ENCODE data around the gene TARBP2. TPM values are rescaled to one million over a fixed set of nuclear protein-coding genes. Genes with fewer than 3 reads are reported as not detected.

Gene TARBP2
- total RNA-seq, 1 experiment from 2014 or later: 82.0 TPM

DNA sequence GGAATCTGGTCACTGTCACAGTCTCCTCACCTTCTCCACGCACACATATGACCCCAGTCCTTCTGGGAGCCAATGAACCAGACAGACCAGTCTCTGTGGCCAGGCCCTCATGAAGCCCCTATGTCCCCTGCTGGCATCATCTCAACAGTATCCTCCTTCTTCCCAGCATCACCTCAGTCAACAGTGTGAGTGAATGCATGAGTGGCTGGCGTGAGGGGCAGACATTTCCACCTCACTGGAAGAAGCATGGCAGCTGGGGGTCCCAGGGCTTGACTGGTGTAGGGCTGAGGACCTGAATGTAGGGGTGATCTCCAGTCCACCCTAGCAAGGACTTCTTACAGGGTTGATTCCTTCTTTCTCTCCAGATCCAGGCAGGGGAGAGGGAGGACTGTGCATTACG is 3.6 kb upstream of the TARBP2 start:
- DNase-seq: no peak
- CTCF ChIA-PET: no interaction called here

DNA sequence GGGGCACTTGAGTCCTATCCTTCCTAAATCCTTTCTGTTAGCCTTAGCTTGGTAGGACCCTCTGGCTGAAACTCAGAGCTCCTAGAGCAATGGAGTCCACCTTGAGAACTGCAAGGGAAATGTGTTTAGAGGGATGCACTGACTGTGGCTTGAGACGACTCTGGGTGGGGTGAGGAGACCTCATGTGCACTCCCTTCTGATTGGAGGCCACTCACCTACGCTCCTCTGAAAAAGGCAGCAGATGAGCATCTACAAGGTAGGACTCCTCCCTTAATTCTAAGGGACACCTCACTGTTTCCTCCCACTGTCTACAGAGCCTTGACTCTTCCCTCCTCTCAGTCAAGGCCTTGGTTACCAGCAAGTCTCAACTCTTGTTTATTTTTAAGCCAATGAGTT is 2.9 kb upstream of the TARBP2 start:
- no peaks in the 10 kb centered on the region for H3F3A ChIP-seq (ENCODE audit: low read length, unreplicated experiment)
- no peaks in the 10 kb centered on the region for H3K27me3 ChIP-seq (ENCODE audit: low read length)
- H3K9ac ChIP-seq (ENCODE audit: low read length): no peak overlapping the region
- DNase-seq (no peak), ATAC-seq (no peak)
- CTCF ChIA-PET: interaction anchor here (0.7 kb wide), 1 partner anchor 19 kb away, joined by 16 read pairs; no protein-coding TSS in a partner anchor
- intact Hi-C loops (cut with micrococcal nuclease): no loop called here
- H2AFZ ChIP-seq (ENCODE audit: low read length): no peak overlapping the region
- H3K4me3 ChIP-seq (ENCODE audit: low read length): peak overlapping the region; percentile 75; the same call in 1 of the 2 replicates
- peaks cover 2% of the 10 kb centered on the region; the same call in 1 of the 2 replicates for H3K36me3 ChIP-seq (ENCODE audit: low read depth, low read length)
- POLR2A ChIA-PET (ENCODE audit: unreplicated experiment): no interaction called here
- BruUV-seq (replicated peaks): no TSS peak
- no peaks in the 10 kb centered on the region for H3K9me2 ChIP-seq (replicated peaks; ENCODE audit: low read length)
- H3K4me1 ChIP-seq (ENCODE audit: insufficient read depth, low read length): peaks cover 26% of the 10 kb centered on the region
- no peaks in the 10 kb centered on the region for H3K9me3 ChIP-seq (ENCODE audit: low read length)
- no peak overlapping the region for H3K27ac ChIP-seq (ENCODE audit: low read length)
- H4K20me1 ChIP-seq (ENCODE audit: low read length): no peaks in the 10 kb centered on the region
- peak overlapping the region; percentile 87 for H3K4me2 ChIP-seq (ENCODE audit: low read length)
- TF ChIP-seq, protein P1, sequence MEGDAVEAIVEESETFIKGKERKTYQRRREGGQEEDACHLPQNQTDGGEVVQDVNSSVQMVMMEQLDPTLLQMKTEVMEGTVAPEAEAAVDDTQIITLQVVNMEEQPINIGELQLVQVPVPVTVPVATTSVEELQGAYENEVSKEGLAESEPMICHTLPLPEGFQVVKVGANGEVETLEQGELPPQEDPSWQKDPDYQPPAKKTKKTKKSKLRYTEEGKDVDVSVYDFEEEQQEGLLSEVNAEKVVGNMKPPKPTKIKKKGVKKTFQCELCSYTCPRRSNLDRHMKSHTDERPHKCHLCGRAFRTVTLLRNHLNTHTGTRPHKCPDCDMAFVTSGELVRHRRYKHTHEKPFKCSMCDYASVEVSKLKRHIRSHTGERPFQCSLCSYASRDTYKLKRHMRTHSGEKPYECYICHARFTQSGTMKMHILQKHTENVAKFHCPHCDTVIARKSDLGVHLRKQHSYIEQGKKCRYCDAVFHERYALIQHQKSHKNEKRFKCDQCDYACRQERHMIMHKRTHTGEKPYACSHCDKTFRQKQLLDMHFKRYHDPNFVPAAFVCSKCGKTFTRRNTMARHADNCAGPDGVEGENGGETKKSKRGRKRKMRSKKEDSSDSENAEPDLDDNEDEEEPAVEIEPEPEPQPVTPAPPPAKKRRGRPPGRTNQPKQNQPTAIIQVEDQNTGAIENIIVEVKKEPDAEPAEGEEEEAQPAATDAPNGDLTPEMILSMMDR (conservative IDR thresholded peaks at IDR 0.05; ENCODE audit: low read depth, low read length): no peak
- no peak for TF ChIP-seq EZH2phosphoT487 (IDR thresholded peaks at IDR 0.05; ENCODE audit: borderline replicate concordance, low read length)
- TF ChIP-seq EZH2 (IDR thresholded peaks at IDR 0.05; ENCODE audit: low read length, unreplicated experiment): no peak
- peaks cover 19% of the 10 kb centered on the region for H3K79me2 ChIP-seq (ENCODE audit: low read length)

More for the DNA sequence above, 3.6 kb upstream of the TARBP2 start:
- intact Hi-C loops (cut with micrococcal nuclease): no loop called here
- no peaks in the 10 kb centered on the region for H3F3A ChIP-seq (ENCODE audit: low read length, unreplicated experiment)
- no peak overlapping the region for H3K4me2 ChIP-seq (ENCODE audit: low read length)
- peaks cover 11% of the 10 kb centered on the region for H3K79me2 ChIP-seq (ENCODE audit: low read length)
- no peaks in the 10 kb centered on the region for H3K9me2 ChIP-seq (replicated peaks; ENCODE audit: low read length)
- no peak overlapping the region for H3K9ac ChIP-seq (ENCODE audit: low read length)
- no peaks in the 10 kb centered on the region for H4K20me1 ChIP-seq (ENCODE audit: low read length)
- POLR2A ChIA-PET (ENCODE audit: unreplicated experiment): no interaction called here
- ATAC-seq: no peak
- H3K4me1 ChIP-seq (ENCODE audit: insufficient read depth, low read length): peaks cover 27% of the 10 kb centered on the region
- no peak overlapping the region for H2AFZ ChIP-seq (ENCODE audit: low read length)
- H3K36me3 ChIP-seq (ENCODE audit: low read depth, low read length): no peaks in the 10 kb centered on the region
- H3K4me3 ChIP-seq (ENCODE audit: low read length): no peak overlapping the region
- H3K9me3 ChIP-seq (ENCODE audit: low read length): no peaks in the 10 kb centered on the region
- TF ChIP-seq EZH2 (IDR thresholded peaks at IDR 0.05; ENCODE audit: low read length, unreplicated experiment): no peak
- TF ChIP-seq, protein P1 (conservative IDR thresholded peaks at IDR 0.05; ENCODE audit: low read depth, low read length): no peak
- TF ChIP-seq EZH2phosphoT487 (IDR thresholded peaks at IDR 0.05; ENCODE audit: borderline replicate concordance, low read length): no peak
- no TSS peak for BruUV-seq (replicated peaks)
- no peak overlapping the region for H3K27ac ChIP-seq (ENCODE audit: low read length)
- no peaks in the 10 kb centered on the region for H3K27me3 ChIP-seq (ENCODE audit: low read length)

DNA sequence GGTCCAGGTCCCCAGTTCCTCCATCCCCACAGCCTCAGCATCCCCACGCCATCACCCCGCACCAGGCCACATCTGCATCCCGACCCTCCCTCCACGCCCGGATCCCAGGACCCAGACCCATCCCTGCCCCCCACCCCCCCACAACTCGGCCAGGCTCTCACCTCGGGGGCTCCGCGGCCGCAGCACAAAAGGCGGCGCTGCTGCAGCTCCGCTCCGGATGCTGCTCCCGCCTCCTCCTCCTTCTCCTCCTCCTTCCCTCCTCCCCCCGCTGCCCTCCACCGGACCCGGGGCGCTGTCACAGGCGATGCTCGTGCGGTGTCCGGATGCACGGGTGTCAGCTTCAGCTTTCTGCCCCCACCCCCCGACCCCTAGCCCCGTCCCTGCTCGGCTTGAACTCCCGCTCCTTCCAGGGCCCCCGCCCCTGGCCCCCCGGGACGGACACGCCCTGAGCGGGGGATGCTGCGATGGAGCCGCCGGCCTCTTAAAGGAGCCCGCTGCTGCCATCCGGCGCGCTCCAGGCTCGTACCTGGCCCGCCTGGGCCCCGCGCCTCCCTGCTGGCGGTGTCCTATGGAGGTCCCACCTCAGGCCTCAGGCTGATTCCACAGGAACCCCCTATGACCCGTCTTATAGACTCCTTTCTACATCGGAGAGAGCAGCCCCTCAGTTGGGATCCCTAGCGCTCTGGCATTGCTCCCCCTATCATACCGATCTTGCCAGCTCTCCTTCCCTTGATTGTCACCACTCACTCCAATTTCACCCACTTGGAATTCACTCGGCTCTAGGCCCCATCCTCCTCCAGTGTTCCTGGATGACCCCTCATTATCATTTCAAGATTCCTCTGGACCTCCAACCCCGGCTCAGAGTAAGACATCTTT is 1.6 kb upstream of the TARBP2 start, which contains the start of gene MAP3K12:
Gene MAP3K12, minus strand, starts transcription at position 193 of the 876 bp plus-strand sequence. CDS start 12,067 bp downstream, outside the sequence.
- peaks cover 20% of the 10 kb centered on the region for H3K4me1 ChIP-seq (ENCODE audit: insufficient read depth, low read length)
- H3K79me2 ChIP-seq (ENCODE audit: low read length): peaks cover 27% of the 10 kb centered on the region
- H3K4me2 ChIP-seq (ENCODE audit: low read length): peak within 1 kb of the TSS; percentile 87
- no peaks in the 10 kb centered on the region for H3K9me3 ChIP-seq (ENCODE audit: low read length)
- no peaks in the 10 kb centered on the region for H4K20me1 ChIP-seq (ENCODE audit: low read length)
- ATAC-seq (peak; percentile 34), DNase-seq (peak; percentile 42)
- BruUV-seq (replicated peaks): no TSS peak
- H3F3A ChIP-seq (ENCODE audit: low read length, unreplicated experiment): no peaks in the 10 kb centered on the region
- H3K27ac ChIP-seq (ENCODE audit: low read length): peak within 1 kb of the TSS; percentile 21
- H3K9ac ChIP-seq (ENCODE audit: low read length): peak within 1 kb of the TSS; percentile 35
- POLR2A ChIA-PET (ENCODE audit: unreplicated experiment): interaction anchor here (0.5 kb wide), 1 partner anchor 10 kb away, joined by 3 read pairs; no protein-coding TSS in a partner anchor
- H3K36me3 ChIP-seq (ENCODE audit: low read depth, low read length): peaks cover 12% of the 10 kb centered on the region; the same call in 1 of the 2 replicates
- TF ChIP-seq, protein P1 (conservative IDR thresholded peaks at IDR 0.05; ENCODE audit: low read depth, low read length): 0 out of 2 replicates have a peak, but pooled peaks have one; percentile 6
- no peak for TF ChIP-seq EZH2phosphoT487 (IDR thresholded peaks at IDR 0.05; ENCODE audit: borderline replicate concordance, low read length)
- H2AFZ ChIP-seq (ENCODE audit: low read length): peak within 1 kb of the TSS; percentile 54
- intact Hi-C loops (cut with micrococcal nuclease): no loop called here
- no peaks in the 10 kb centered on the region for H3K27me3 ChIP-seq (ENCODE audit: low read length)
- H3K9me2 ChIP-seq (replicated peaks; ENCODE audit: low read length): no peaks in the 10 kb centered on the region
- H3K4me3 ChIP-seq (ENCODE audit: low read length): peak within 1 kb of the TSS; percentile 75
- CTCF ChIA-PET: interaction anchor here (0.7 kb wide), 1 partner anchor 9 kb away, joined by 3 read pairs; no protein-coding TSS in a partner anchor

Data from PC-3 (cell line).